SU-DHL-6 (cell line): Measurements from ENCODE around the gene RAPH1.

ENCODE experiments used
- EZH2phosphoT487 ChIP-seq: fragments of 200-600 bp; sonication (generic), shearing (Covaris generic); conservative IDR thresholded peaks from 2 replicates; pipeline ENCODE4 v1.6.1; 2018; ENCODE audit warnings: mild to moderate bottlenecking, antibody characterized with exemption, low read length, moderate library complexity, mixed read lengths
- TF ChIP-seq, protein P1 (sequence below): fragments of 200-600 bp; sonication (generic); IDR thresholded peaks from one replicate; pipeline ENCODE4 v1.5.1; 2017; ENCODE audit warnings: antibody characterized with exemption, mild to moderate bottlenecking, low read length, moderate library complexity; ENCODE audit not compliant: insufficient read depth, poor library complexity, severe bottlenecking

DNA sequence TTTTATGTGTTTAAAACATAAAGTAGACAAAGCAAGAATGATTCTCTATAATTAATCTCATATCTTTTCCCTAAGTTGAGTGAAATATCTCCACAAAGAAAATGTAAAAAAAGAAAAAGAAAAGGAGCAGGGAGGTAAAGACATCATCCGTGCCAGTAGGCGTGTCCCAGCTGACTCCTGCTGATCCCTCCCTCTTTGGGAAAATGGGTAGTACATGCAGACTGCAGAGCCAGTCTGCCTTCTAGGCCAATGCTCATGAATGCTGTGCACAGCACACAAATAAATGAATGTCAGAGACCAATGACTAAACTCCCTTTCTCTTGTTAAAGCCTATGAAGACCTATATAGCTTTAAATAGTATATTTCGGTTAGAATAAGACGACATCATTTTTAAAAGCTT is 64.7 kb downstream of the RAPH1 start:
- TF ChIP-seq, protein P1, sequence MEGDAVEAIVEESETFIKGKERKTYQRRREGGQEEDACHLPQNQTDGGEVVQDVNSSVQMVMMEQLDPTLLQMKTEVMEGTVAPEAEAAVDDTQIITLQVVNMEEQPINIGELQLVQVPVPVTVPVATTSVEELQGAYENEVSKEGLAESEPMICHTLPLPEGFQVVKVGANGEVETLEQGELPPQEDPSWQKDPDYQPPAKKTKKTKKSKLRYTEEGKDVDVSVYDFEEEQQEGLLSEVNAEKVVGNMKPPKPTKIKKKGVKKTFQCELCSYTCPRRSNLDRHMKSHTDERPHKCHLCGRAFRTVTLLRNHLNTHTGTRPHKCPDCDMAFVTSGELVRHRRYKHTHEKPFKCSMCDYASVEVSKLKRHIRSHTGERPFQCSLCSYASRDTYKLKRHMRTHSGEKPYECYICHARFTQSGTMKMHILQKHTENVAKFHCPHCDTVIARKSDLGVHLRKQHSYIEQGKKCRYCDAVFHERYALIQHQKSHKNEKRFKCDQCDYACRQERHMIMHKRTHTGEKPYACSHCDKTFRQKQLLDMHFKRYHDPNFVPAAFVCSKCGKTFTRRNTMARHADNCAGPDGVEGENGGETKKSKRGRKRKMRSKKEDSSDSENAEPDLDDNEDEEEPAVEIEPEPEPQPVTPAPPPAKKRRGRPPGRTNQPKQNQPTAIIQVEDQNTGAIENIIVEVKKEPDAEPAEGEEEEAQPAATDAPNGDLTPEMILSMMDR: no peak
- TF ChIP-seq EZH2phosphoT487: no peak
